HG02852 (cell line): ENCODE results near the gene SNRPA1.
"Not testable (repeated sequence)": the region's sequence is repeated elsewhere in the genome, so short reads cannot be mapped to it uniquely, and the experiment has no call there.

Source experiments
- ATAC-seq: cut with Tn5 transposase; IDR thresholded peaks from one replicate; pipeline ENCODE4 v1.9.1; 2021; ENCODE audit warnings: mild to moderate bottlenecking, moderate library complexity; ENCODE audit not compliant: unreplicated experiment

The SNRPA1 gene

GRCh38 chr15:101294731-101295606 lies at the start of gene SNRPA1:
Gene SNRPA1, minus strand, starts transcription at chr15:101295248. Its CDS starts 70 bp downstream, at chr15:101295178.
- peak; percentile 80 for ATAC-seq

DNA sequence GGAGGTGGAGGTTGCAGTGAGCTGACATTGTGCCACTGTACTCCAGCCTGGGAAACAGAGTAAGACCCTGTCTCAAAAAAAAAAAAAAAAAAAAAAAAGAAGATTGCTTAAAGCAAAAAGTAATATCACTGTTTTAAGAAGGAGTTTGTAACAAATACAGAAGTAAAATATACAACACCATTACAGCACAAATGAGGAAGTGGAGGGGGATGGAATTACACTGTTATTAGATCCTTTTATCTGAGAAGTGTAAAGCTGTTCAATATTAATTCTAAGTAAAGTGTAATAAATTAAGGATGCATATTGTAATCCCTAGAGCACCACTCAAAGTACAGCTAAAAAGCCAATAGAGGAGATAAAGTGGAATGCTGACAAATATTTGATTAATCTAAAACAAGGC lies 47.0 kb upstream of the SNRPA1 start:
- no peak for ATAC-seq

- ATAC-seq = no peak
Measured at GRCh38 chr15:101338502-101339057, 43.5 kb upstream of the SNRPA1 start.

DNA sequence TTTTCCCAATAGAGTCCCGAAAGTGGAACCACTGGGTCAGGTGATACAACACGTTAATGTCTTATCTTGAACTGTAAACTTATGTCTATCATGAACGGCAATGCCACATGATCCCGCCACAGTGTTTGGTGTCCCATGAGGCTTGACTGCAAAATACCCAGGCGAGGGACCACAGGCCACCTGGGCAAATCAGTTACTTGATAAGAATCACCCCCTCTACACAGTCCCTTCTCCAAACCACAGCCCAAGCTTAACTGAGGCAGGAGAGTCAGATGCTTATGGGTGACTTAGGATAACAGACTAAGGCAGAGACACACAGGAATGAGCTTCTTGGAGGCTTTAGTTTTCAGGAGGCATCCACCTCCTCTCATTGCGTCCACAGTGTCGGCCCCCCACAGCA lies 42.9 kb upstream of the SNRPA1 start:
- no peak for ATAC-seq

- ATAC-seq = not testable (repeated sequence)
Measured at GRCh38 chr15:101333907-101334789, 39.1 kb upstream of the SNRPA1 start.

GRCh38 chr15:101332061-101332467 lies 37.0 kb upstream of the SNRPA1 start:
- no peak for ATAC-seq

DNA sequence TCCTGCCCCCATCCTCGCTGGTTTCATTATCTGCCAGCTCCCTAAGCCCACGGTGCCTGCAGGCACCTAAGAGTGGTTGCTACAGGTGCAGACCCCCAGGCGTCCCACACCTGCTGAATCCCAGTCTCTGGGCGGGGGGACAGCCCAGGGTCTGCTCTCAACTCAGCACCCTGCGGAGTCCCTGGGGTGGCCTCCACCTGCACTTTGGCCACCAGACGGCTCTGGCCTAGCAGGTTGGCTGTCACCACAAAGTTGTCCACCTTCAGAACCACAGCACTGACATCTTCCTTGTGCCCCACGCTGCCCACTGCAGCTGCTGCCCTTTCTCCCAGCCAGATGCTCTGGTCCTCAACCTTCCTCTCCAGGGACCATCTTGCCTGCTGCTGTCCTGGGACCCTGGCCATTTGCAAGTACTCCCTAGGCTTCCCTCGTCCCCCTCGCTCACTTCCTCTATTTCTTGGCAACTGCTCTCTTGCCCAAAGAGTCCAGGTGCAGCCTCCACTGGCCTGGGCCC lies 34.9 kb upstream of the SNRPA1 start:
- ATAC-seq = no peak

DNA sequence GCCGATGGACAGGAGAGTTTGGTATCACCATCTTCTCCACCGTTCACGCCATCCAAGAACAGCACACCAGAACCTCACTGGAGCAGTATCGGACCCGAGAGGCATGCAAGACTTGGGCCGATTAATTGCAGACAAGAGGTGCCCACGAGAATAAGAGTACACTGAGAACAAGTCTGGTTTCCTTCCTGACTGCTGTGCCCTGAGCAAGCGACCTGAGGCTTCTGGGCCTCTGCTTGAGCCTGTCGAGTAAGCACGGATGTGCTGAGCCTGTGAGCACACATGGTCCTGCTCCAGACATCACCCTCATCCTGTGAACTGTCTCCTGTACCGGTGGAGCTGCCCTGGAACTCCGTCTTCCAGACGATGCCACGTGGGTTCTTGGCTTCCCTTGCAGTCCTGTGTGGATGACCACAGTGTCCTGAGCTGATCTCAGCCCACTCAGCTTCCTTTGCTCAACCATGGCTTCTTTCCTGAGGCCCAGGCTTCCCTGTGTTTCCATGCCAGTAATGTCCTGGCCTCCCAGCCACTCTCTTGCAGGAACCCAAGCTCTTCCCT lies 34.3 kb upstream of the SNRPA1 start:
- no peak for ATAC-seq

DNA sequence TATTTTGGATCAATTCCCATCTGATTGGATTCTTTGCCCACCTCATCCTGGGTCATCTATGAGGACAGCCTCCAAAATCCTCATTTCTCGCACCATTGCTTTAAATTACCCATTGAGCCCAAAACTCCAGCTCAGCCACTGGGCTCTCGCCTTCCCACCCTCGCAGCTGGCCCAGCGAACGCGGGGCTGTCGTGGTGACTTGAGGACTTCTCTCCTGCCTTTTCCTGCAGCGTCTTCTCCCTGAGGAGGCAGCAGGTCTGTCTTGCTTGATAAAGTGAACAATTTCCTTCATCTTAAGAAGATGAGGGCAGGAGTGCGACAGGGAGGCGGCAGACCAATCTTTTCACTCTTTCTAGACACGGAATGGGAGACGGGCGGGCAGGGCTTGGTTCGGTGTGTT lies 33.0 kb upstream of the SNRPA1 start:
- no peak for ATAC-seq

DNA sequence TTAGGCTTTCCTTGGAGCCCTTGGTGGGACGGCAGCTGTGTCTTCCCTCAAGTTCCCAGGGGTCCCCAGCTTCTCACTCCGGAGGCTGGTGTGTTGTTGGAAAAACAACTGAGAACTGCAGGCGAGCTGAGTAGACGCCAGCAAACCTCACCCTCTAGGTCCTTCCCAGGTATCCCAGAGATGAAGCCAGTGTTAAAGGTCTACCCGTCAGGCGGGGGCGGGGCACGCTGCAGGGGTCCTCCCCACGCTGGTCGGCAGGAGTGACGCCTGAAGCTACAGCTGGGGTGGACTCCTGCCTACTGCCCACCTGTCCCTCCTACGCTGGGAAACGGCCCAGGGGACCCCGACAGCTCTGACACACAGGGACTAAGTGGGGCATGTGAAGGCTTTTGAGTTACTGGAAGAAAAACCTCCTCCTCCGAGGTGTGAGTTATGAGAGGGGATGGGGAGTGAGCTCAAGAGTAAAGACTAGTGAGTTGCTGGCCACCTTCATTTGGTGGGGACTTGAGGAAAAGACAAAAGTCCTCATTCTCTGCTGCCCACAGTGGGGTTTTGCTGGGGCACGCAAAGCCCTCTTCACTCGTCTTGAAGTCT lies 32.2 kb upstream of the SNRPA1 start:
- ATAC-seq = no peak

GRCh38 chr15:101326462-101327146 lies 31.6 kb upstream of the SNRPA1 start:
- no peak for ATAC-seq

- no peak for ATAC-seq
Measured at GRCh38 chr15:101326026-101326315, 30.9 kb upstream of the SNRPA1 start.

- ATAC-seq = no peak
Measured at GRCh38 chr15:101325263-101326025, 30.4 kb upstream of the SNRPA1 start.

- no peak for ATAC-seq
Measured at GRCh38 chr15:101324524-101325177, 29.6 kb upstream of the SNRPA1 start.

DNA sequence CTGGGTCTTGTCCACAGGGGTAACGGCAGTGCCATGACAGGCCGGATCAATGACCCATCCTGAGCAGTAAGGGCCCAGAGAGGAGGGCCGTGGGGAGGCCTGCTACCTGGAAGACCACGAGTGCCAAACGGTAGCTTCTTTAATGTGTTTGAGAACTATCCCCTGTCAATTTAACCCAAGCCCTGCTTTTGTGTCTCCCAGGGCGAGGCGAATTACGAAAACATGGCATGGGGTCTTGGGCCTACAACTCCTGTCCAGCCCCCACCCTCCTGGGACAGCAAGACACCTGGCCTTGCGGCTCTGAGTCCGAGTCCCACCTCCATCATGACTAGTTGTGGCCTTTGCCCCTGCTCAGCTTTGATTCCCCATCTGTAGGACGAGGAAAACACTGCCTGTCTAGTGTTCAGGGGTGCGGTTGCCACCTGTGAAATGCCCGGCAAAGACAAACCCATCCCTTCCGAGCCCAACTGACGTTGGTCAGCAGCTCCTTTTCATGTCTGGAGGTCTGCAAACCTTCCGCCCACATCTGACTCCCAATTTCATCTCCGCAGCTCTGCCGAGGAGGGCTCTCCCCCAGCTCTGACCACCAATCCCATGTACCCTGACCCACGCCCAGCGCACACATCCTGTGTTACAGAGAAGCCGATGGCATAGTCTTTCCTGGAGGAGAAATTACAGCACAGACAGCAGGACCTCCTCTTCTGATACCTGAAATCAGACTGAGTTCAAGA lies 28.9 kb upstream of the SNRPA1 start:
- ATAC-seq = no peak

- ATAC-seq = no peak
Measured at GRCh38 chr15:101322854-101323477, 27.9 kb upstream of the SNRPA1 start.

- no peak for ATAC-seq
Measured at GRCh38 chr15:101322016-101322695, 27.1 kb upstream of the SNRPA1 start.
